ENCODE measurements around the gene NME3. TPM values are rescaled to one million over a fixed set of nuclear protein-coding genes. Genes with fewer than 3 reads are reported as not detected.

The NME3 gene
- total and polyA plus RNA-seq, 2 donors (not counting 3 experiments of a cell fraction or from before 2014, with no cell fraction given), result 38.2 to 74.4 TPM

GRCh38 chr16:1792836-1793577, 21.7 kb upstream of the NME3 start:
- no TSS peak for BruUV-seq (replicated peaks)
- intact Hi-C loops (cut with micrococcal nuclease) (no loop called here), dilution Hi-C loops (cut with MboI; ENCODE audit: extremely low pct_ligation_motif_present, low sequenced_read_pairs) (no loop called here)
- DNase-seq (ENCODE audit: low read depth, low spot score) (no peak), FAIRE-seq (no peak)
- H3K4me2 ChIP-seq (ENCODE audit: insufficient read depth, low read length), result no peak overlapping the region
- no peak overlapping the region for H3K4me3 ChIP-seq (replicated peaks in 1 of 3; ENCODE audit: insufficient read depth in 1 of 3, low read depth in 1 of 3, low read length in 3 of 3)
- no peaks in the 10 kb centered on the region for H3K9me1 ChIP-seq (replicated peaks; ENCODE audit: control insufficient read depth, extremely low read depth, insufficient read depth, low read length)
- H3K27me3 ChIP-seq (ENCODE audit: control insufficient read depth in 2 of 2, insufficient read depth in 2 of 2, low read length in 2 of 2), result no peaks in the 10 kb centered on the region
- POLR2A ChIA-PET, result no interaction called here
- no peak overlapping the region for H2AFZ ChIP-seq (ENCODE audit: low read depth, low read length)
- H4K20me1 ChIP-seq (replicated peaks; ENCODE audit: control insufficient read depth, extremely low read depth, insufficient read depth, low read length), result no peaks in the 10 kb centered on the region
- H3K79me2 ChIP-seq (ENCODE audit: control insufficient read depth, insufficient read depth, low read length), result no peaks in the 10 kb centered on the region
- no peaks in the 10 kb centered on the region for H3K9me3 ChIP-seq (replicated peaks; ENCODE audit: control insufficient read depth, insufficient read depth, low read length)
- no peak overlapping the region for H3K27ac ChIP-seq (ENCODE audit: insufficient read depth, low read depth, low read length)
- H3K36me3 ChIP-seq (ENCODE audit: control insufficient read depth in 2 of 2, extremely low read depth in 1 of 2, insufficient read depth in 2 of 2, low read length in 2 of 2), result peaks cover 0 to 8% of the 10 kb centered on the region in 2 experiments
- no peaks in the 10 kb centered on the region for H3K4me1 ChIP-seq (ENCODE audit: control insufficient read depth, extremely low read depth, insufficient read depth, low read length)
- no peak overlapping the region for H3K9ac ChIP-seq (replicated peaks; ENCODE audit: extremely low read depth, insufficient read depth, low read length)
- TF ChIP-seq MYC (IDR thresholded peaks at IDR 0.05; ENCODE audit: low read depth, low read length), result no peak
- CTCF ChIA-PET, result no interaction called here

GRCh38 chr16:1791943-1792812, 20.8 kb upstream of the NME3 start:
- Histone ChIP-seq H3K27ac (ENCODE audit: insufficient read depth, low read depth, low read length) (no peak overlapping the region), H3K9ac (replicated peaks; ENCODE audit: extremely low read depth, insufficient read depth, low read length) (no peak overlapping the region), H3K4me3 (replicated peaks in 1 of 3; ENCODE audit: insufficient read depth in 1 of 3, low read depth in 1 of 3, low read length in 3 of 3) (no peak overlapping the region), H3K9me1 (replicated peaks; ENCODE audit: control insufficient read depth, extremely low read depth, insufficient read depth, low read length) (no peaks in the 10 kb centered on the region), H3K4me1 (ENCODE audit: control insufficient read depth, extremely low read depth, insufficient read depth, low read length) (no peaks in the 10 kb centered on the region), H3K27me3 (ENCODE audit: control insufficient read depth in 2 of 2, insufficient read depth in 2 of 2, low read length in 2 of 2) (no peaks in the 10 kb centered on the region), H3K36me3 (ENCODE audit: control insufficient read depth in 2 of 2, extremely low read depth in 1 of 2, insufficient read depth in 2 of 2, low read length in 2 of 2) (peaks cover 0 to 14% of the 10 kb centered on the region in 2 experiments), H3K79me2 (ENCODE audit: control insufficient read depth, insufficient read depth, low read length) (no peaks in the 10 kb centered on the region), H2AFZ (ENCODE audit: low read depth, low read length) (no peak overlapping the region), H4K20me1 (replicated peaks; ENCODE audit: control insufficient read depth, extremely low read depth, insufficient read depth, low read length) (no peaks in the 10 kb centered on the region), H3K4me2 (ENCODE audit: insufficient read depth, low read length) (no peak overlapping the region), H3K9me3 (replicated peaks; ENCODE audit: control insufficient read depth, insufficient read depth, low read length) (no peaks in the 10 kb centered on the region)
- DNase-seq (ENCODE audit: low read depth, low spot score) (no peak), FAIRE-seq (no peak)
- TF ChIP-seq MYC (IDR thresholded peaks at IDR 0.05; ENCODE audit: low read depth, low read length) (no peak), GATA2 (IDR thresholded peaks at IDR 0.05; ENCODE audit: insufficient read depth, insufficient read length, low read depth, low read length) (no peak), CTCF (IDR thresholded peaks at IDR 0.05; ENCODE audit: extremely low read depth in 1 of 2, insufficient read depth in 1 of 2, low read depth in 1 of 2, low read length in 2 of 2) (no peak), POLR2AphosphoS5 (IDR thresholded peaks at IDR 0.05; ENCODE audit: insufficient read depth, low read depth, low read length) (no peak), FOS (IDR thresholded peaks at IDR 0.05; ENCODE audit: borderline replicate concordance, insufficient read depth, low read length) (no peak), EZH2 (IDR thresholded peaks at IDR 0.05; ENCODE audit: borderline replicate concordance, low read depth, low read length, severe bottlenecking) (no peak), JUN (IDR thresholded peaks at IDR 0.05; ENCODE audit: borderline replicate concordance, insufficient read depth, insufficient read length, low read depth) (no peak), MAX (IDR thresholded peaks at IDR 0.05; ENCODE audit: insufficient read depth, insufficient read length) (no peak), POLR2A (IDR thresholded peaks at IDR 0.05; ENCODE audit: low read depth, low read length) (no peak)
- dilution Hi-C loops (cut with MboI; ENCODE audit: extremely low pct_ligation_motif_present, low sequenced_read_pairs) (no loop called here), intact Hi-C loops (cut with micrococcal nuclease) (no loop called here)
- POLR2A ChIA-PET, result no interaction called here
- CTCF ChIA-PET, result interaction anchor here (1.0 kb wide), 1 partner anchor 32 kb away, joined by 3 read pairs; no protein-coding TSS in a partner anchor
- BruUV-seq (replicated peaks), result no TSS peak

All from endothelial cell of umbilical vein (primary cell).